Gastroesophageal sphincter (tissue), 3 donors: ENCODE results near the gene RXYLT1.
"Not testable (repeated sequence)": the region's sequence is repeated elsewhere in the genome, so short reads cannot be mapped to it uniquely, and the experiment has no call there.

Experiments
- CTCF ChIP-seq, 4 experiments: fragments of 200-600 bp in 2 of 4; fragments of 450-650 bp in 2 of 4; sonication (generic) in 1 of 4; IDR thresholded peaks; one replicate each; pipeline ENCODE4 v1.5.1; 2017 to 2019; ENCODE audit warnings: antibody characterized with exemption in 4 of 4, mild to moderate bottlenecking in 2 of 4, moderate library complexity in 2 of 4
- EP300 ChIP-seq: sonication (generic); formaldehyde crosslinking; IDR thresholded peaks from one replicate; pipeline ENCODE4 v1.6.1; 2017; ENCODE audit warnings: antibody characterized with exemption, mild to moderate bottlenecking
- POLR2A ChIP-seq, 2 donors: fragments of 450-650 bp; IDR thresholded peaks; one replicate each; pipeline ENCODE4 v1.6.1; 2017; ENCODE audit warnings: antibody characterized with exemption in 2 of 2, mild to moderate bottlenecking in 2 of 2, moderate library complexity in 1 of 2
- POLR2AphosphoS5 ChIP-seq: sonication (generic); formaldehyde crosslinking; IDR thresholded peaks from one replicate; pipeline ENCODE4 v1.6.1; 2017; ENCODE audit warnings: antibody characterized with exemption

- not testable (repeated sequence) for TF ChIP-seq POLR2A (IDR thresholded peaks at IDR 0.05); CTCF (IDR thresholded peaks at IDR 0.05); POLR2AphosphoS5; EP300
Observed at GRCh38 chr12:63842750-63843149, 63.0 kb downstream of the RXYLT1 start.
